Gastroesophageal sphincter (tissue), 3 donors: Measurements from ENCODE around the gene MLN.

Source experiments
- EP300 ChIP-seq: sonication (generic); formaldehyde crosslinking; IDR thresholded peaks from one replicate; pipeline ENCODE4 v1.6.1; 2017; ENCODE audit warnings: antibody characterized with exemption, mild to moderate bottlenecking
- POLR2A ChIP-seq, 2 donors: fragments of 450-650 bp; IDR thresholded peaks; one replicate each; pipeline ENCODE4 v1.6.1; 2017; ENCODE audit warnings: antibody characterized with exemption in 2 of 2, mild to moderate bottlenecking in 2 of 2, moderate library complexity in 1 of 2
- POLR2AphosphoS5 ChIP-seq: sonication (generic); formaldehyde crosslinking; IDR thresholded peaks from one replicate; pipeline ENCODE4 v1.6.1; 2017; ENCODE audit warnings: antibody characterized with exemption
- TF ChIP-seq, protein P1 (sequence below), 4 experiments: fragments of 200-600 bp in 2 of 4; fragments of 450-650 bp in 2 of 4; sonication (generic) in 1 of 4; IDR thresholded peaks; one replicate each; pipeline ENCODE4 v1.5.1; 2017 to 2019; ENCODE audit warnings: antibody characterized with exemption in 4 of 4, mild to moderate bottlenecking in 2 of 4, moderate library complexity in 2 of 4

DNA sequence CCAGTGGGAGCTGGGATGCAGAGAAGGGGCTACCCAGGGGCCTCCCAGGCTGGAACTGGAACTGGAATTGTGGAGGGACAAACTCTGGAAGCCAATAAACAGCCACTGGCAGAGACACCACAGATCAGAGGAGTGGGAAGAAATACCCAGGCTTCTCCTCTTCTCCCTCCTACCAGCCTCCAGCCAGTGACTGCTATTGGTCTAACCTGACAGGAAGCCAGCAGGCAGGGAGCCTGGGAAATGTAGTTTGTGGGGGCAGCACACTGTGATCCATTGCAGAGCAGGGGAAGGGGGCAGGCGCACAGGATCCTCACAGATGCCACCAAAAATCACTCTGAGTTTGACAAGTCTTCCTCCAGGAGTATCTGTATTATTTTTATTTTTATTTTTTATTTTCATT is 12.1 kb upstream of the MLN start:
- TF ChIP-seq, protein P1, sequence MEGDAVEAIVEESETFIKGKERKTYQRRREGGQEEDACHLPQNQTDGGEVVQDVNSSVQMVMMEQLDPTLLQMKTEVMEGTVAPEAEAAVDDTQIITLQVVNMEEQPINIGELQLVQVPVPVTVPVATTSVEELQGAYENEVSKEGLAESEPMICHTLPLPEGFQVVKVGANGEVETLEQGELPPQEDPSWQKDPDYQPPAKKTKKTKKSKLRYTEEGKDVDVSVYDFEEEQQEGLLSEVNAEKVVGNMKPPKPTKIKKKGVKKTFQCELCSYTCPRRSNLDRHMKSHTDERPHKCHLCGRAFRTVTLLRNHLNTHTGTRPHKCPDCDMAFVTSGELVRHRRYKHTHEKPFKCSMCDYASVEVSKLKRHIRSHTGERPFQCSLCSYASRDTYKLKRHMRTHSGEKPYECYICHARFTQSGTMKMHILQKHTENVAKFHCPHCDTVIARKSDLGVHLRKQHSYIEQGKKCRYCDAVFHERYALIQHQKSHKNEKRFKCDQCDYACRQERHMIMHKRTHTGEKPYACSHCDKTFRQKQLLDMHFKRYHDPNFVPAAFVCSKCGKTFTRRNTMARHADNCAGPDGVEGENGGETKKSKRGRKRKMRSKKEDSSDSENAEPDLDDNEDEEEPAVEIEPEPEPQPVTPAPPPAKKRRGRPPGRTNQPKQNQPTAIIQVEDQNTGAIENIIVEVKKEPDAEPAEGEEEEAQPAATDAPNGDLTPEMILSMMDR (IDR thresholded peaks at IDR 0.05), result no peak
- TF ChIP-seq POLR2AphosphoS5 (no peak), POLR2A (IDR thresholded peaks at IDR 0.05) (no peak), EP300 (no peak)
